Subcutaneous adipose tissue (tissue), 4 donors: ENCODE data around the gene RERE. TPM values are rescaled to one million over a fixed set of nuclear protein-coding genes. Genes with fewer than 3 reads are reported as not detected.

Experiments
- total RNA-seq, 4 donors: library from RNA; depleted of rRNA; stranded (reverse); fragments of >200 nt; gene quantifications; one replicate each; pipeline ENCODE4 v1.1.0, GENCODE V29; 2016
- TF ChIP-seq, protein P1 (sequence below): fragments of 450-650 bp; IDR thresholded peaks from one replicate; pipeline ENCODE4 v1.5.1; 2016; ENCODE audit warnings: low read depth, mild to moderate bottlenecking, control low read depth, antibody characterized with exemption, moderate library complexity

RERE gene
- total RNA-seq, 4 donors from 2014 or later: 67.0 to 91.4 (median 83.1) TPM

DNA sequence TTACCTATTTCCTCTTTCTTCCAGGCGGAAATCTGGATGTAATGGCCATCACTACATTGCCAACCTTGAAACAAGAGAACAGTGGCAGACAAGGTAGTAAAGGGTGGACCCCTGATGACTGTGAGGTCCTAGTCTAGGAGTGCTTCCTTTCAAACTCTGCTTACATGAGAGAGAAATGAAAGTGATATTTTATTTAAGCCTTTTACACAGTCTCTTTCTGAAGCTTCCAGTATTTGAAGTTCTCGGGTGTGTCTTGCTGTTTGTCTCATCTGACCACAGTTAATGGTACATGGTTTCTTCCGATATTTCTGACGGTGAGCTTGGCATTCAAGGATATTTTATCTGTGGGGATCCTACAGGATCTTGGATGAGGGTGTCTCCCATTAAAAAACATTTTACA is 284.3 kb downstream of the RERE start:
- TF ChIP-seq, protein P1, sequence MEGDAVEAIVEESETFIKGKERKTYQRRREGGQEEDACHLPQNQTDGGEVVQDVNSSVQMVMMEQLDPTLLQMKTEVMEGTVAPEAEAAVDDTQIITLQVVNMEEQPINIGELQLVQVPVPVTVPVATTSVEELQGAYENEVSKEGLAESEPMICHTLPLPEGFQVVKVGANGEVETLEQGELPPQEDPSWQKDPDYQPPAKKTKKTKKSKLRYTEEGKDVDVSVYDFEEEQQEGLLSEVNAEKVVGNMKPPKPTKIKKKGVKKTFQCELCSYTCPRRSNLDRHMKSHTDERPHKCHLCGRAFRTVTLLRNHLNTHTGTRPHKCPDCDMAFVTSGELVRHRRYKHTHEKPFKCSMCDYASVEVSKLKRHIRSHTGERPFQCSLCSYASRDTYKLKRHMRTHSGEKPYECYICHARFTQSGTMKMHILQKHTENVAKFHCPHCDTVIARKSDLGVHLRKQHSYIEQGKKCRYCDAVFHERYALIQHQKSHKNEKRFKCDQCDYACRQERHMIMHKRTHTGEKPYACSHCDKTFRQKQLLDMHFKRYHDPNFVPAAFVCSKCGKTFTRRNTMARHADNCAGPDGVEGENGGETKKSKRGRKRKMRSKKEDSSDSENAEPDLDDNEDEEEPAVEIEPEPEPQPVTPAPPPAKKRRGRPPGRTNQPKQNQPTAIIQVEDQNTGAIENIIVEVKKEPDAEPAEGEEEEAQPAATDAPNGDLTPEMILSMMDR: no peak

DNA sequence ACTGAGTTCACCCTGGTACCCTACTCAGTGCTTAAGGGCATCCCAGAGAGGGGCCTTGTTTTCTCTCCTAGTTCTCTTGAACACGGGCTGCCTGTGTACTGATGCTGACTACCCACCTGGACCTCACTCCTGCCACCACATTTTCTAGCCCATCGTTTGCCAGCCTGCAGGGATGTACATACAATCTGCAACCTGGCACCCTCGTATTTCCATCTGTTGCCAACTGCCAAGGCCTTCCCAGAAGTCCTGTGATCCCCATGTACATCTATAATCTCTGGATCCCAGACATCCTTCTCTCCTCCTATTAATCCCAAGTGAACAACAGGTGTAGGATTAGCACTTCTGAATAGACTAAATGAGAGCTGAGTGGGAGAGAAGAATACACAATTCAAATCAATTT is 287.5 kb downstream of the RERE start:
- TF ChIP-seq, protein P1: no peak

DNA sequence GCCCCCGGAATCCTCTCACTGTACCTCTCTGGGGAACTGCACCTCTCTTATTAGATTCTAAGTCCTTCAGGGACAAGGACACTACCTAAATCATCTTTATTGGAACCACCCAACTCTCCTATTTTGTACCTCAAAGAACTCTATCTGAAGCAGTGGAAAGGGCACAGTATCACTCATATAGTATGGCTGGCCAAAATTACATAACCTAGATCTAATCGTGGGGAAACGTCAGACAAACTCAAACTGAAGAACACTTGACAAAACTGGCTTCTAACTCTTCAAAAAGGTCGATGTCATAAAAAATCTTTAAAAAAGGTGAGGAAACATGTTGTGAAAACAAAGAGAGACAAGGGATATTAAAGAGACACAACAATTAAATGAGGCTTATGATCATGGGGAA is 289.5 kb downstream of the RERE start:
- TF ChIP-seq, protein P1: no peak

DNA sequence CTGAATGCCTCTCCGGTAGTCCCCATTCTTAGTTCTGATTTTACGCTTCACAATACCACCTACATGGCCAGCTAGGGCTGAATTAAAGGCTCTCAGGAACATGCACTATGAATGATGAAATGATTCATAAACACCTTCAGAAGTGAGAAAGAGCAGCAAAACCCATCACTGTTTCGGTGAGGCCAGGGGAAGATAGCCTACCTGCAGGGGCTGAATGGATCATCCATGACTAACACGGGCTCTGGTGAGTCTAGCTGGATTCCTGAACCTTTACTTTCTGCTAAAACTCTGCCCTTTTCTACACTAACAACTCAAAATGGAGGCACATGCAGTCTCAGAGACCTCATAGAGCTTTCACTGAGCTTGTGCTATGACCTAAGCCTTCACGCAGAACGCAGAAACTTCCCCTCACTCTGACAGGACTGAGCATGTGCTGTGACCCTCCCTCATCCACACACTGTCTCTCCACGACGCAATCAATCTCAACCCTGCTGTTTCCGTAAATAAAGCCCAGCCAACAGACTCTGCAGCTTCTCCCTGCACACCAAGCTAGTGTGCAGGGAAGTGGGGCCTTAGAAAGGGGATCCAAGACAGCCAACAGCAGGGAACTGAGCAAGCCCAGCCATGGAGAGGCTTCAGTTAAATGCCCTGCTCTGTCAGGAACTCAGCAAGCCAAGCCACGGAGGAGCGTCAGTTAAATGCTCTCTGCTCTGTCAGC is 291.7 kb downstream of the RERE start:
- TF ChIP-seq, protein P1: no peak

DNA sequence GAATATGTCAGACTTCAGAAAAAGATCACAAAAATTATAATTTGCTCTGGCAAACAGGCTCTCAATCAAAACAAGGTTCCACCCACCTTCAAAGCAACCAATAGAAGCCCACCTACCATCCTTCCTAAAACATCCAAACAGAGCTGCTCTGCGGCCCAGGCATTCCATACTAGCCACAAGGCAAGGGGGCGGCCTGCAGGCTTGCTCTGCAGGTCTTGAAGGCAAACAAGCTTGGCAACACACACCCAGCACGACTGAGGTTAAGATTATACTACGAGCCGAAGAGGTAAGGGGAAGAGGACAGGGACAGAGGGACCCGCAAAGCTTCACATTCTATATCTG is 292.3 kb downstream of the RERE start:
- TF ChIP-seq, protein P1: no peak

DNA sequence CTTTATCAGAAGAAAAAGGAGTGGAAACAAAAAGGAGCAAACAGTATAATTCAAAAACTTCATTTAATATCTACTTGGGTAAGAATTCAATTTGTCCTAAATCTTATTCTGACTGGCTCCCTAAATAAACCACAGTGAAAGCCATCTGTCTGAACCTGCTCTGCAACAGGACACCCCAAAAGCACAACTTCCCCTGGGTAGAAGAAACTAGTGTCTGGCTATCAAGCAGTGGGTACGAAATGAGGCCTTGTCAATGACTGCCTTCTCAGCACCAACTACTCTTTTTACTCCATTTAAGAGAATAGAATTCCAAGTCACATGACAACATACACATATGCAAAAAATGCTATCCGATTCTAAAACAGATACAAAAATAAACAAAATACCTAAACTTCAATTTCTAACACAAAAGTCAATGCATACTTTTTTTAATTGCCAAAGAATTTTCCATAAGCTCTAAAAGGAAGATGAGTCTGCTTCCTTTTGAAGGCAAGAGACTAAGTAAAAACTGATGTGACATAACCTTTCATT is 292.7 kb downstream of the RERE start:
- TF ChIP-seq, protein P1: no peak

DNA sequence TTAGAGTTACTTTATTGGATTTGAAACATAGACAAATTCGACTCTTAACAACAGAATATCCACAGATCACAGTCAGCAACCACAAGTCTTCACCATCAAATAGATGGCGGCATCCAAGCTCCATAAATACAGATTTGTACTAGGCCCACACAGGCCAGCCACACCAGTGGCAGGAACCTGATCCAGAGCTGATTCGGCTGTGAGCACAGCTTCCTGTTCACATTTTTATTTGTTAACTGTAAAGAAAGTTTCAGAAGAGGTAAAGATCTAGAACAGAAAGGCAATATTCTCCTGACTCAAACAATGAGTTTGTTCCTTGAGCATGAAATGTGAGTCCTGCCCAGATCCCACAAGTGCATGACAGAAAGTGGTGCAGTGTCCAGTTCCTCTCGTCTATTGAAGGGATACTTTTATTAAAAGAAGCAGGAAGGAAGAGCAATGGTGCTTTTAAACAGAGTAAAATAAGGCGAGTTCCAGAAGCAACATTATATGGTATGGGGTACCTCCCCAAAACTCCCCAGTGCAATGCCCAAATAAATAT is 293.7 kb downstream of the RERE start:
- TF ChIP-seq, protein P1: no peak
